NCI-H526 treated with DMSO at 0.1 percent for 48 hours (cell line): ENCODE measurements around the gene MMAA.
"Not testable (repeated sequence)": the region's sequence is repeated elsewhere in the genome, so short reads cannot be mapped to it uniquely, and the experiment has no call there.

Experiments
- DNase-seq: peaks from one replicate; lab custom pipeline; 2025; lab: John Stamatoyannopoulos, UW

Gene MMAA

GRCh38 chr4:145635117-145635516 is 15.9 kb downstream of the MMAA start:
- DNase-seq: no peak

- no peak for DNase-seq
These were observed 16.4 kb downstream of the MMAA start for GRCh38 chr4:145635630-145636029.

- DNase-seq: no peak
These were observed 20.1 kb downstream of the MMAA start for GRCh38 chr4:145639186-145639698.

GRCh38 chr4:145640236-145640635 is 21.1 kb downstream of the MMAA start:
- not testable (repeated sequence) for DNase-seq

GRCh38 chr4:145643295-145643694 is 24.1 kb downstream of the MMAA start:
- no peak for DNase-seq

- DNase-seq: no peak
These were observed 25.5 kb downstream of the MMAA start for GRCh38 chr4:145644699-145645098.

GRCh38 chr4:145656156-145656555 is 37.0 kb downstream of the MMAA start:
- no peak for DNase-seq

GRCh38 chr4:145660064-145660463 is 40.9 kb downstream of the MMAA start:
- DNase-seq: no peak

- no peak for DNase-seq
These were observed 44.0 kb downstream of the MMAA start for GRCh38 chr4:145663194-145663593.

GRCh38 chr4:145665773-145666172 is 46.6 kb downstream of the MMAA start:
- no peak for DNase-seq

- DNase-seq: no peak
These were observed 51.2 kb downstream of the MMAA start for GRCh38 chr4:145670422-145670821.

GRCh38 chr4:145679520-145679919 is 60.3 kb downstream of the MMAA start:
- no peak for DNase-seq

- DNase-seq: no peak
These were observed 60.8 kb downstream of the MMAA start, which contains the start of gene C4orf51 for GRCh38 chr4:145679991-145680455. Gene C4orf51 (plus strand): TSS chr4:145680146. CDS start chr4:145680204, 58 bp downstream.

- DNase-seq: no peak
These were observed 61.7 kb downstream of the MMAA start for GRCh38 chr4:145680902-145681301.

GRCh38 chr4:145681518-145681917 is 62.3 kb downstream of the MMAA start:
- no peak for DNase-seq

- DNase-seq: no peak
These were observed 62.8 kb downstream of the MMAA start for GRCh38 chr4:145681956-145682355.

GRCh38 chr4:145686991-145687390 is 67.8 kb downstream of the MMAA start:
- no peak for DNase-seq

GRCh38 chr4:145690610-145691009 is 71.4 kb downstream of the MMAA start:
- DNase-seq: no peak

GRCh38 chr4:145691416-145691815 is 72.2 kb downstream of the MMAA start:
- not testable (repeated sequence) for DNase-seq

GRCh38 chr4:145694929-145695328 is 75.7 kb downstream of the MMAA start:
- peak; percentile 80 for DNase-seq

GRCh38 chr4:145697332-145697731 is 78.1 kb downstream of the MMAA start:
- DNase-seq: no peak

- no peak for DNase-seq
These were observed 79.3 kb downstream of the MMAA start for GRCh38 chr4:145698507-145698906.

- DNase-seq: no peak
These were observed 84.8 kb downstream of the MMAA start for GRCh38 chr4:145703850-145704497.

GRCh38 chr4:145709336-145709735 is 90.2 kb downstream of the MMAA start:
- DNase-seq: no peak
